Endothelial cell of umbilical vein (primary cell): ENCODE results near the gene IQSEC3.

ENCODE experiments used
- EZH2 ChIP-seq: IDR thresholded peaks from 2 replicates; pipeline ENCODE4 v1.6.1; 2012; ENCODE audit warnings: borderline replicate concordance, low read depth, mild to moderate bottlenecking, moderate library complexity, low read length, inconsistent platforms; ENCODE audit not compliant: severe bottlenecking
- FOS ChIP-seq: IDR thresholded peaks from 2 replicates; pipeline ENCODE4 v1.6.1; 2011; ENCODE audit warnings: mild to moderate bottlenecking, low read length, moderate library complexity, borderline replicate concordance; ENCODE audit not compliant: insufficient read depth
- GATA2 ChIP-seq: IDR thresholded peaks from 2 replicates; pipeline ENCODE4 v1.7.0; 2011; ENCODE audit warnings: low read depth, mild to moderate bottlenecking, moderate library complexity, mixed read lengths, low read length; ENCODE audit not compliant: insufficient read length, insufficient read depth
- JUN ChIP-seq: IDR thresholded peaks from 2 replicates; pipeline ENCODE4 v1.6.1; 2011; ENCODE audit warnings: borderline replicate concordance, low read depth; ENCODE audit not compliant: insufficient read length, insufficient read depth
- MYC ChIP-seq: IDR thresholded peaks from one replicate; pipeline ENCODE4 v1.6.1; 2011; ENCODE audit warnings: mild to moderate bottlenecking, low read depth, low read length
- POLR2A ChIP-seq: IDR thresholded peaks from 2 replicates; pipeline ENCODE4 v1.6.1; 2012; ENCODE audit warnings: low read depth, mild to moderate bottlenecking, control low read depth, low read length
- POLR2AphosphoS5 ChIP-seq: IDR thresholded peaks from 2 replicates; pipeline ENCODE4 v1.6.1; 2012; ENCODE audit warnings: low read depth, mild to moderate bottlenecking, control low read depth, low read length, moderate library complexity; ENCODE audit not compliant: insufficient read depth
- TF ChIP-seq, protein P1 (sequence below), 2 donors: IDR thresholded peaks; 1 replicate in 1 of 2; 2 replicates in 1 of 2; pipeline ENCODE4 v1.5.1; 2011; ENCODE audit warnings: low read length in 2 of 2, mild to moderate bottlenecking in 2 of 2, moderate library complexity in 2 of 2, control low read depth in 1 of 2, inconsistent platforms in 1 of 2, low read depth in 1 of 2; ENCODE audit not compliant: insufficient read depth in 1 of 2; ENCODE audit errors: extremely low read depth in 1 of 2
- TF ChIP-seq, protein P2 (sequence below): IDR thresholded peaks from 2 replicates; pipeline ENCODE4 v1.6.1; 2011; ENCODE audit not compliant: insufficient read depth, insufficient read length

DNA sequence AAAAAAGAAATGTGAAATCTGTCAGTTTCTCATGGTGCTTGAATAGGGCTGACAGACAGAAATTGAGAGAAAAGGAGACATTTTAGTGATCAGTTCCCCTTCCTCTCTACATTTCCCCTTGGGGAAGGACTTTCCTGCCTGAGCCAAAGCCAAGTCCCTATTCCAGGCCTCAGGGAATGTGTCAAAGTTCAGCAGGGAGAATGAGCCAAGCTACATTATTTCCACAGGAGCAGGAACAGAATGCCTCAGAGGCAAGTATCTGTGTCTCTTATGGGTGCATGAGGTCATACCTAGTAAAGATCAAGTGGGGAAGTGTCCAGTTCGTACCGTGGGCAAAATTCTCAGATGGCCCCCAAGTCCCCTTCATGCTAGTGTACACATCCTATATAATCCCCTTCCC is 68.6 kb downstream of the IQSEC3 start:
- TF ChIP-seq EZH2 (no peak), POLR2A (no peak), POLR2AphosphoS5 (no peak), JUN (no peak), MYC (no peak), FOS (no peak), GATA2 (no peak)
- TF ChIP-seq, protein P1, sequence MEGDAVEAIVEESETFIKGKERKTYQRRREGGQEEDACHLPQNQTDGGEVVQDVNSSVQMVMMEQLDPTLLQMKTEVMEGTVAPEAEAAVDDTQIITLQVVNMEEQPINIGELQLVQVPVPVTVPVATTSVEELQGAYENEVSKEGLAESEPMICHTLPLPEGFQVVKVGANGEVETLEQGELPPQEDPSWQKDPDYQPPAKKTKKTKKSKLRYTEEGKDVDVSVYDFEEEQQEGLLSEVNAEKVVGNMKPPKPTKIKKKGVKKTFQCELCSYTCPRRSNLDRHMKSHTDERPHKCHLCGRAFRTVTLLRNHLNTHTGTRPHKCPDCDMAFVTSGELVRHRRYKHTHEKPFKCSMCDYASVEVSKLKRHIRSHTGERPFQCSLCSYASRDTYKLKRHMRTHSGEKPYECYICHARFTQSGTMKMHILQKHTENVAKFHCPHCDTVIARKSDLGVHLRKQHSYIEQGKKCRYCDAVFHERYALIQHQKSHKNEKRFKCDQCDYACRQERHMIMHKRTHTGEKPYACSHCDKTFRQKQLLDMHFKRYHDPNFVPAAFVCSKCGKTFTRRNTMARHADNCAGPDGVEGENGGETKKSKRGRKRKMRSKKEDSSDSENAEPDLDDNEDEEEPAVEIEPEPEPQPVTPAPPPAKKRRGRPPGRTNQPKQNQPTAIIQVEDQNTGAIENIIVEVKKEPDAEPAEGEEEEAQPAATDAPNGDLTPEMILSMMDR (IDR thresholded peaks at IDR 0.05; ENCODE audit: extremely low read depth in 1 of 2, insufficient read depth in 1 of 2, low read depth in 1 of 2, low read length in 2 of 2), result no peak
- TF ChIP-seq, protein P2, sequence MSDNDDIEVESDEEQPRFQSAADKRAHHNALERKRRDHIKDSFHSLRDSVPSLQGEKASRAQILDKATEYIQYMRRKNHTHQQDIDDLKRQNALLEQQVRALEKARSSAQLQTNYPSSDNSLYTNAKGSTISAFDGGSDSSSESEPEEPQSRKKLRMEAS, result no peak
